Liver (tissue), 9 donors: ENCODE measurements around the gene MTHFS. TPM values are rescaled to one million over a fixed set of nuclear protein-coding genes. Genes with fewer than 3 reads are reported as not detected.

Source experiments
- DNase-seq: peaks from one replicate; pipeline ENCODE4 v3.0.0-alpha.2; 2017; ENCODE audit warnings: low spot score
- H3K27ac ChIP-seq, 2 donors: one replicate each; pipeline ENCODE4 v1.7.0; 2013; ENCODE audit warnings: inconsistent platforms in 2 of 2, low read length in 2 of 2, control low read depth in 1 of 2, low read depth in 1 of 2, mild to moderate bottlenecking in 1 of 2
- H3K27me3 ChIP-seq, 4 donors: one replicate each; pipeline versions ENCODE4 v1.6.1 to v1.7.0; 2013; ENCODE audit warnings: low read length in 3 of 4, inconsistent platforms in 1 of 4, mild to moderate bottlenecking in 1 of 4, moderate library complexity in 1 of 4; ENCODE audit not compliant: control insufficient read depth in 4 of 4, insufficient read depth in 4 of 4
- H3K36me3 ChIP-seq, 4 donors: one replicate each; pipeline versions ENCODE4 v1.6.1 to v1.7.0; 2013; ENCODE audit warnings: low read length in 3 of 4, mild to moderate bottlenecking in 3 of 4, low read depth in 1 of 4, moderate library complexity in 1 of 4; ENCODE audit not compliant: control insufficient read depth in 4 of 4, insufficient read depth in 3 of 4
- H3K4me1 ChIP-seq, 4 donors: one replicate each; pipeline versions ENCODE4 v1.6.1 to v1.7.0; 2013; ENCODE audit warnings: low read length in 3 of 4, mild to moderate bottlenecking in 3 of 4, moderate library complexity in 1 of 4; ENCODE audit not compliant: control insufficient read depth in 4 of 4, insufficient read depth in 4 of 4
- H3K4me3 ChIP-seq, 3 donors: one replicate each; pipeline versions ENCODE4 v1.6.1 to v1.7.0; 2013; ENCODE audit warnings: low read length in 3 of 3, control low read depth in 1 of 3, low read depth in 1 of 3, mild to moderate bottlenecking in 1 of 3
- H3K9ac ChIP-seq, 2 donors: one replicate each; pipeline ENCODE4 v1.7.0; 2013; ENCODE audit warnings: low read length in 2 of 2, mild to moderate bottlenecking in 2 of 2, moderate library complexity in 2 of 2, control low read depth in 1 of 2, low read depth in 1 of 2
- H3K9me3 ChIP-seq, 4 donors: one replicate each; pipeline versions ENCODE4 v1.6.1 to v1.7.0; 2013; ENCODE audit warnings: low read length in 3 of 4; ENCODE audit not compliant: control insufficient read depth in 4 of 4
- EGR1 ChIP-seq, 2 donors: IDR thresholded peaks; 2 replicates each; pipeline ENCODE4 v1.6.1; 2016 to 2018; ENCODE audit warnings: antibody characterized with exemption in 2 of 2, low read depth in 2 of 2
- FOXA1 ChIP-seq: IDR thresholded peaks from 2 replicates; pipeline ENCODE4 v1.6.1; 2016; ENCODE audit warnings: antibody characterized with exemption
- FOXA2 ChIP-seq: IDR thresholded peaks from 2 replicates; pipeline ENCODE4 v1.6.1; 2016; ENCODE audit warnings: antibody characterized with exemption
- GABPA ChIP-seq, 2 donors: IDR thresholded peaks in 1 of 2; conservative IDR thresholded peaks in 1 of 2; 2 replicates each; pipeline ENCODE4 v1.6.1; 2016; ENCODE audit warnings: antibody characterized with exemption in 2 of 2, mild to moderate bottlenecking in 1 of 2, moderate library complexity in 1 of 2
- HNF4A ChIP-seq, 2 donors: conservative IDR thresholded peaks; 2 replicates each; pipeline ENCODE4 v1.6.1; 2016; ENCODE audit warnings: antibody characterized with exemption in 2 of 2, mild to moderate bottlenecking in 2 of 2
- HNF4G ChIP-seq: IDR thresholded peaks from 2 replicates; pipeline ENCODE4 v1.6.1; 2016; ENCODE audit warnings: antibody characterized with exemption
- JUND ChIP-seq, 2 donors: IDR thresholded peaks; 2 replicates each; pipeline ENCODE4 v1.6.1; 2016; ENCODE audit warnings: antibody characterized with exemption in 2 of 2
- NR2F2 ChIP-seq: IDR thresholded peaks from 2 replicates; pipeline ENCODE4 v1.6.1; 2016; ENCODE audit warnings: antibody characterized with exemption
- RAD21 ChIP-seq, 2 donors: IDR thresholded peaks; 2 replicates each; pipeline ENCODE4 v1.6.1; 2016; ENCODE audit warnings: antibody characterized with exemption in 2 of 2, mild to moderate bottlenecking in 2 of 2
- RXRA ChIP-seq, 2 donors: IDR thresholded peaks; 2 replicates each; pipeline ENCODE4 v1.6.1; 2017 to 2018; ENCODE audit warnings: antibody characterized with exemption in 2 of 2, mild to moderate bottlenecking in 1 of 2
- SP1 ChIP-seq: IDR thresholded peaks from 2 replicates; pipeline ENCODE4 v1.6.1; 2018; ENCODE audit warnings: antibody characterized with exemption, mild to moderate bottlenecking
- TAF1 ChIP-seq: conservative IDR thresholded peaks from 2 replicates; pipeline ENCODE4 v1.6.1; 2016; ENCODE audit warnings: antibody characterized with exemption, mild to moderate bottlenecking
- YY1 ChIP-seq: IDR thresholded peaks from 2 replicates; pipeline ENCODE4 v1.6.1; 2016; ENCODE audit warnings: antibody characterized with exemption, mild to moderate bottlenecking
- WGBS: extraction: QIAGEN DNeasy Blood & Tissue Kit; methylation state at CpG from one replicate; pipeline ENCODE4 v1.1.7; 2013; 5-methylcytosine and 5-hydroxymethylcytosine counted together
- polyA plus RNA-seq, 2 donors: library from polyadenylated mRNA; stranded (reverse) in 1 of 2; unstranded in 1 of 2; fragments of 200-250 nt in 1 of 2; fragments of >200 nt in 1 of 2; fragmentation: Nextera tagmentation in 1 of 2; extraction: Ambion mirVana in 1 of 2; gene quantifications; one replicate each; pipeline versions ENCODE4 v1.2.1 to v1.2.3, GENCODE V29; 2013 to 2015
- total RNA-seq, 2 donors: library from RNA; depleted of rRNA; stranded (reverse); fragments of >200 nt; gene quantifications; one replicate each; pipeline ENCODE4 v1.2.3, GENCODE V29; 2014
- TF ChIP-seq, protein P1 (sequence below): IDR thresholded peaks from 2 replicates; pipeline ENCODE4 v1.6.1; 2016; ENCODE audit warnings: antibody characterized with exemption
- TF ChIP-seq, protein P2 (sequence below): IDR thresholded peaks from 2 replicates; pipeline ENCODE4 v1.6.1; 2016; ENCODE audit warnings: antibody characterized with exemption
- TF ChIP-seq, protein P3 (sequence below): fragments of 150-350 bp; IDR thresholded peaks from 2 replicates; pipeline ENCODE4 v1.5.1; 2017; ENCODE audit warnings: improper control_type of control experiment, low read depth, low read length; ENCODE audit not compliant: missing input control
- TF ChIP-seq, protein P4 (sequence below): IDR thresholded peaks from 2 replicates; pipeline ENCODE4 v1.6.1; 2016; ENCODE audit warnings: antibody characterized with exemption
- TF ChIP-seq, protein P5 (sequence below): IDR thresholded peaks from 2 replicates; pipeline ENCODE4 v1.6.1; 2016; ENCODE audit warnings: antibody characterized with exemption, mild to moderate bottlenecking
- donor health status: healthy.
- donor health status: healthy.
- donor health status: healthy.
- donor health status: healthy.
- donor health status: healthy.

Gene MTHFS
- total and polyA plus RNA-seq, 4 donors: 40.9 to 338 (median 157) TPM

DNA sequence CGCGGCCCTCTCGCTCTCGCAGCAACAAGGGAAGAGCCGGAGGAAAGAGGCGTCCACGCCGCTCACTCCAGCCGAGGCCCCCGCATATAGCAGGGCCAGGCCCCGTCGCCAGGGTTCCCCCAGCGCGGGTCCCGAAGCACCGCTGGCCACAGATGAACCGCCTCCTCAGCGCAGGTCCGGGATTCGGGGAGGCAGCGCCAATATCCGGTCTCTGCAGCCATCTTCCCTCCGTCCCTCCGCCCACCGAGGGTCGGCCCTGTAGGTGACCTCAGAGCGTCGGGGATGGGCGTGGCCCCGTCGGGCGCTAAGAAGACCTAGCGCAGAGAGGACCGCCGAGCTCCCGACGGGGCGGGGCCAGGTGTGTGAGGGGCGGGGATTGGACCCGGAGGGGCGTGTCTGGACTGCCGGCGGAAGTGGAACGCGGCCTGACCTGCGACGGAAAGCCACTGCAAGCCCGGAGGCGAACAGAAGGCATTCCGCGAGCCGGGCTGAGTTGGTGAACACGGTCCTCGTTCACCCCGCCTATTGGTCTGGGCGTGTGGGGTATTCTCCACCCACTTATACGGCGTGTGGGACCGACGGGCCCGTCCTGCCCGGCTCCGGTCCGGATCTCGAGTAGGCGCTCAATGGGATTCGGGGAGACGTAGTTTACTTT is 26.8 kb upstream of the MTHFS start:
- peak overlapping the region; percentile 74 to 96 (median 93) for H3K4me3 ChIP-seq
- TF ChIP-seq EGR1 (IDR thresholded peaks at IDR 0.05; ENCODE audit: low read depth in 2 of 2) (peak in 1 of 2 donors; percentile 33), RAD21 (IDR thresholded peaks at IDR 0.05) (peak; percentile 4 to 51), YY1 (peak; percentile 98), SP1 (peak; percentile 83), FOXA2 (no peak), RXRA (IDR thresholded peaks at IDR 0.05) (peak; percentile 51 to 63), GABPA (IDR thresholded peaks at IDR 0.05 in 1 of 2, conservative IDR thresholded peaks at IDR 0.05 in 1 of 2) (peak; percentile 58 to 89), NR2F2 (no peak), HNF4G (no peak), HNF4A (conservative IDR thresholded peaks at IDR 0.05) (peak; percentile 58 to 71), FOXA1 (no peak), JUND (IDR thresholded peaks at IDR 0.05) (peak; percentile 17 to 44), TAF1 (peak; percentile 92)
- TF ChIP-seq, protein P1, sequence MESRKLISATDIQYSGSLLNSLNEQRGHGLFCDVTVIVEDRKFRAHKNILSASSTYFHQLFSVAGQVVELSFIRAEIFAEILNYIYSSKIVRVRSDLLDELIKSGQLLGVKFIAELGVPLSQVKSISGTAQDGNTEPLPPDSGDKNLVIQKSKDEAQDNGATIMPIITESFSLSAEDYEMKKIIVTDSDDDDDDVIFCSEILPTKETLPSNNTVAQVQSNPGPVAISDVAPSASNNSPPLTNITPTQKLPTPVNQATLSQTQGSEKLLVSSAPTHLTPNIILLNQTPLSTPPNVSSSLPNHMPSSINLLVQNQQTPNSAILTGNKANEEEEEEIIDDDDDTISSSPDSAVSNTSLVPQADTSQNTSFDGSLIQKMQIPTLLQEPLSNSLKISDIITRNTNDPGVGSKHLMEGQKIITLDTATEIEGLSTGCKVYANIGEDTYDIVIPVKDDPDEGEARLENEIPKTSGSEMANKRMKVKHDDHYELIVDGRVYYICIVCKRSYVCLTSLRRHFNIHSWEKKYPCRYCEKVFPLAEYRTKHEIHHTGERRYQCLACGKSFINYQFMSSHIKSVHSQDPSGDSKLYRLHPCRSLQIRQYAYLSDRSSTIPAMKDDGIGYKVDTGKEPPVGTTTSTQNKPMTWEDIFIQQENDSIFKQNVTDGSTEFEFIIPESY: no peak
- TF ChIP-seq, protein P2, sequence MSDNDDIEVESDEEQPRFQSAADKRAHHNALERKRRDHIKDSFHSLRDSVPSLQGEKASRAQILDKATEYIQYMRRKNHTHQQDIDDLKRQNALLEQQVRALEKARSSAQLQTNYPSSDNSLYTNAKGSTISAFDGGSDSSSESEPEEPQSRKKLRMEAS: no peak
- TF ChIP-seq, protein P3, sequence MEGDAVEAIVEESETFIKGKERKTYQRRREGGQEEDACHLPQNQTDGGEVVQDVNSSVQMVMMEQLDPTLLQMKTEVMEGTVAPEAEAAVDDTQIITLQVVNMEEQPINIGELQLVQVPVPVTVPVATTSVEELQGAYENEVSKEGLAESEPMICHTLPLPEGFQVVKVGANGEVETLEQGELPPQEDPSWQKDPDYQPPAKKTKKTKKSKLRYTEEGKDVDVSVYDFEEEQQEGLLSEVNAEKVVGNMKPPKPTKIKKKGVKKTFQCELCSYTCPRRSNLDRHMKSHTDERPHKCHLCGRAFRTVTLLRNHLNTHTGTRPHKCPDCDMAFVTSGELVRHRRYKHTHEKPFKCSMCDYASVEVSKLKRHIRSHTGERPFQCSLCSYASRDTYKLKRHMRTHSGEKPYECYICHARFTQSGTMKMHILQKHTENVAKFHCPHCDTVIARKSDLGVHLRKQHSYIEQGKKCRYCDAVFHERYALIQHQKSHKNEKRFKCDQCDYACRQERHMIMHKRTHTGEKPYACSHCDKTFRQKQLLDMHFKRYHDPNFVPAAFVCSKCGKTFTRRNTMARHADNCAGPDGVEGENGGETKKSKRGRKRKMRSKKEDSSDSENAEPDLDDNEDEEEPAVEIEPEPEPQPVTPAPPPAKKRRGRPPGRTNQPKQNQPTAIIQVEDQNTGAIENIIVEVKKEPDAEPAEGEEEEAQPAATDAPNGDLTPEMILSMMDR: no peak
- TF ChIP-seq, protein P4, sequence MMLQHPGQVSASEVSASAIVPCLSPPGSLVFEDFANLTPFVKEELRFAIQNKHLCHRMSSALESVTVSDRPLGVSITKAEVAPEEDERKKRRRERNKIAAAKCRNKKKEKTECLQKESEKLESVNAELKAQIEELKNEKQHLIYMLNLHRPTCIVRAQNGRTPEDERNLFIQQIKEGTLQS: peak; percentile 5
- TF ChIP-seq, protein P5, sequence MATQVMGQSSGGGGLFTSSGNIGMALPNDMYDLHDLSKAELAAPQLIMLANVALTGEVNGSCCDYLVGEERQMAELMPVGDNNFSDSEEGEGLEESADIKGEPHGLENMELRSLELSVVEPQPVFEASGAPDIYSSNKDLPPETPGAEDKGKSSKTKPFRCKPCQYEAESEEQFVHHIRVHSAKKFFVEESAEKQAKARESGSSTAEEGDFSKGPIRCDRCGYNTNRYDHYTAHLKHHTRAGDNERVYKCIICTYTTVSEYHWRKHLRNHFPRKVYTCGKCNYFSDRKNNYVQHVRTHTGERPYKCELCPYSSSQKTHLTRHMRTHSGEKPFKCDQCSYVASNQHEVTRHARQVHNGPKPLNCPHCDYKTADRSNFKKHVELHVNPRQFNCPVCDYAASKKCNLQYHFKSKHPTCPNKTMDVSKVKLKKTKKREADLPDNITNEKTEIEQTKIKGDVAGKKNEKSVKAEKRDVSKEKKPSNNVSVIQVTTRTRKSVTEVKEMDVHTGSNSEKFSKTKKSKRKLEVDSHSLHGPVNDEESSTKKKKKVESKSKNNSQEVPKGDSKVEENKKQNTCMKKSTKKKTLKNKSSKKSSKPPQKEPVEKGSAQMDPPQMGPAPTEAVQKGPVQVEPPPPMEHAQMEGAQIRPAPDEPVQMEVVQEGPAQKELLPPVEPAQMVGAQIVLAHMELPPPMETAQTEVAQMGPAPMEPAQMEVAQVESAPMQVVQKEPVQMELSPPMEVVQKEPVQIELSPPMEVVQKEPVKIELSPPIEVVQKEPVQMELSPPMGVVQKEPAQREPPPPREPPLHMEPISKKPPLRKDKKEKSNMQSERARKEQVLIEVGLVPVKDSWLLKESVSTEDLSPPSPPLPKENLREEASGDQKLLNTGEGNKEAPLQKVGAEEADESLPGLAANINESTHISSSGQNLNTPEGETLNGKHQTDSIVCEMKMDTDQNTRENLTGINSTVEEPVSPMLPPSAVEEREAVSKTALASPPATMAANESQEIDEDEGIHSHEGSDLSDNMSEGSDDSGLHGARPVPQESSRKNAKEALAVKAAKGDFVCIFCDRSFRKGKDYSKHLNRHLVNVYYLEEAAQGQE: peak; percentile 87
- peaks cover 5 to 11% (median 9%) of the 10 kb centered on the region in 4 donors for H3K36me3 ChIP-seq
- H3K4me1 ChIP-seq: peaks cover 0 to 13% (median 2%) of the 10 kb centered on the region in 4 donors
- DNase-seq: peak; percentile 98
- under 1% methylated on average over 68 of the region's 68 CpGs for WGBS
- no peaks in the 10 kb centered on the region for H3K27me3 ChIP-seq
- H3K9me3 ChIP-seq: peaks cover 0 to 22% (median 7%) of the 10 kb centered on the region in 4 donors
- H3K27ac ChIP-seq: peak overlapping the region; percentile 95 to 99
- H3K9ac ChIP-seq: peak overlapping the region; percentile 71 to 88
